Neural crest cell (in vitro differentiated cells): ENCODE measurements around the gene MARK2. TPM values are rescaled to one million over a fixed set of nuclear protein-coding genes. Genes with fewer than 3 reads are reported as not detected.

ENCODE experiments used
- DNase-seq: peaks from one replicate; pipeline ENCODE4 v3.0.0; 2021; ENCODE audit warnings: low read depth, mixed read lengths, low spot score
- H3K27ac Mint-ChIP-seq: one replicate; pipeline ENCODE4 v1.8.0; 2021; ENCODE audit warnings: mild to moderate bottlenecking, mixed read lengths; ENCODE audit not compliant: unreplicated experiment
- H3K27me3 Mint-ChIP-seq: 2 replicates; pipeline ENCODE4 v1.8.0; 2021; ENCODE audit warnings: low read depth, mild to moderate bottlenecking, mixed read lengths
- H3K36me3 Mint-ChIP-seq: 2 replicates; pipeline ENCODE4 v1.8.0; 2021; ENCODE audit warnings: low read depth, mild to moderate bottlenecking, mixed read lengths
- H3K4me1 Mint-ChIP-seq: 2 replicates; pipeline ENCODE4 v1.8.0; 2021; ENCODE audit warnings: mixed read lengths
- H3K4me3 Mint-ChIP-seq: one replicate; pipeline ENCODE4 v1.8.0; 2021; ENCODE audit warnings: mild to moderate bottlenecking, mixed read lengths
- H3K9me3 Mint-ChIP-seq: 2 replicates; pipeline ENCODE4 v1.8.0; 2021; ENCODE audit warnings: mixed read lengths
- CTCF ChIP-seq: fragments of 200-600 bp; sonication (generic); conservative IDR thresholded peaks from 2 replicates; pipeline ENCODE4 v1.5.0; 2021; ENCODE audit warnings: antibody characterized with exemption, mild to moderate bottlenecking
- total RNA-seq: library from RNA; stranded (reverse); gene quantifications from 2 replicates; pipeline ENCODE4 v1.2.1, GENCODE V29; 2021

Gene MARK2
- total RNA-seq, 1 donor from 2014 or later, result 42.4 TPM

- H3K4me1 Mint-ChIP-seq, result peaks cover 25% of the 10 kb centered on the region
- peak overlapping the region; percentile 47 for H3K4me3 Mint-ChIP-seq
- H3K9me3 Mint-ChIP-seq, result no peaks in the 10 kb centered on the region
- TF ChIP-seq CTCF, result no peak
- no peaks in the 10 kb centered on the region for H3K27me3 Mint-ChIP-seq
- no peak for DNase-seq
- no peaks in the 10 kb centered on the region for H3K36me3 Mint-ChIP-seq
- peak overlapping the region; percentile 35 for H3K27ac Mint-ChIP-seq
Measured at GRCh38 chr11:63944987-63945386, 106.1 kb downstream of the MARK2 start.

DNA sequence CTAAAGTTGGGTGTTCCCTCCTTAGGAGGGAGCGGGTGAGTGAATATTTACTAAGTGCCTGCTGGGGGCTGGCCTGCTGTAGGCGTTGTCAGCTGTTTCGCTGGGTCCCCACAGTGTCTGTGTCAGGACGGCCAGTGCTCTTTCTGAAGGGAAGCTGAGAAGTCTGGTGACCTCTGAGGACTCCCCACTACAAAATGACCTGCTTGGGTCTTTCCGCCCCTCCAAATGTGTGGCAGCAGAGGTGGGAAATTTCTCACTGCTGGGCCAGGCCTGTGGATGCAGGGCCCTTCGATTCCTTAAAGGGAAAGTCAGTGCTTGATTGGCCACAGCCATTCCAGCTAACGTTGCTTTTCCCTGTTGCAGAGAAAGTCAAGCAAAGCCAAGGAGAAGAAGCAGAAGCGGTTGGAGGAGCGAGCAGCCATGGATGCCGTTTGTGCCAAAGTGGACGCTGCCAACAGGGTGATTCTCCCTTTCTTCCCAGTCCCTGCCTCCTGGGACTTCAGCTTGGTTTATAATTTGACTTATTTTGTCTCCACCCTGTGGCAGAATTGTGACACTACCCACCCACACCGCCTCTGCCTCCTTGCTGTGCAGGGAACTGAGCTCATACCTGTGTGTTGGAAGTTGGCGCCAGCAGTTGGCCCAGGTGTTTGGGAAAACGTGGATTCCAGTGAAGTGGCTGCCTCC, 106.7 kb downstream of the MARK2 start:
- Mint-ChIP-seq H3K4me1 (peaks cover 20% of the 10 kb centered on the region), H3K9me3 (no peaks in the 10 kb centered on the region), H3K36me3 (no peaks in the 10 kb centered on the region), H3K4me3 (peak overlapping the region; percentile 47), H3K27ac (no peak overlapping the region), H3K27me3 (no peaks in the 10 kb centered on the region)
- TF ChIP-seq CTCF, result peak; percentile 76
- DNase-seq, result peak; percentile 54

- Mint-ChIP-seq H3K27me3 (no peaks in the 10 kb centered on the region), H3K4me3 (no peak overlapping the region), H3K36me3 (peaks cover 9% of the 10 kb centered on the region), H3K4me1 (no peaks in the 10 kb centered on the region), H3K9me3 (no peaks in the 10 kb centered on the region), H3K27ac (no peak overlapping the region)
- no peak for DNase-seq
- no peak for TF ChIP-seq CTCF
Measured at GRCh38 chr11:63951779-63952536, 113.0 kb downstream of the MARK2 start.

- Mint-ChIP-seq H3K27me3 (no peaks in the 10 kb centered on the region), H3K4me3 (no peak overlapping the region), H3K27ac (no peak overlapping the region), H3K9me3 (no peaks in the 10 kb centered on the region), H3K36me3 (peaks cover 9% of the 10 kb centered on the region), H3K4me1 (no peaks in the 10 kb centered on the region)
- no peak for DNase-seq
- TF ChIP-seq CTCF, result no peak
Measured at GRCh38 chr11:63952570-63952969, 113.7 kb downstream of the MARK2 start.

DNA sequence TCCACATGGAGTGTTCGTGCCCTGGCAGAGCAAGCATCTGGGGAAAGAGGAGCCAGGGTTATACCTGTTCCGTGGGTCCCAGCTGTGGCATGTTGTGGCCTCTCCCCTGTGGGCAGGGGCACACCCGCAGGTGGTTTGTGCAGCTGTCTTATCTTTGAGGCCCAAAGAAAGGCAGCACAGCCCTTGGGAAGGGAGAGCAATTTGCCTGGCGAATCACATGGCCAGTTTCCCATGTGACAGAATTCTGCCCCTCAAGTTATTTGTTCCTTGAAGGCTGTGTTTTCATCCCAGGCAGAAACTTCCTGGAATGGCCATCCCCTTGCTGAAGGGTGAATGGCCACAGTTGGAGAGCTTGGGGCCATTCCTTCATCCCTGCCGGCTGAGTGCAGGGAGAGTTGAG, 119.1 kb downstream of the MARK2 start:
- H3K9me3 Mint-ChIP-seq, result no peaks in the 10 kb centered on the region
- peaks cover 3% of the 10 kb centered on the region for H3K27me3 Mint-ChIP-seq
- H3K36me3 Mint-ChIP-seq, result peaks cover 9% of the 10 kb centered on the region
- no peak for TF ChIP-seq CTCF
- H3K4me1 Mint-ChIP-seq, result no peaks in the 10 kb centered on the region
- no peak overlapping the region for H3K27ac Mint-ChIP-seq
- no peak overlapping the region for H3K4me3 Mint-ChIP-seq
- DNase-seq, result no peak

Other genes starting within 250 kb of the MARK2 start
- 4.1 and 4.3 TPM in 2 replicates for gene PLAAT3, start 224.7 kb upstream of the MARK2 start, total RNA-seq
- 13.2 and 15.2 TPM in 2 replicates for gene ATL3, start 167.7 kb upstream of the MARK2 start, total RNA-seq
- gene RTN3, start 157.6 kb upstream of the MARK2 start, total RNA-seq, result 136 and 137 TPM in 2 replicates
- gene ZFTA, start 70.3 kb upstream of the MARK2 start, total RNA-seq, result 67.2 and 67.8 TPM in 2 replicates
- 104 and 107 TPM in 2 replicates for gene SPINDOC, start 25.7 kb upstream of the MARK2 start, total RNA-seq
- 107 and 108 TPM in 2 replicates for gene RCOR2, start 78.1 kb downstream of the MARK2 start, total RNA-seq
- 64.5 and 71.2 TPM in 2 replicates for gene NAA40, start 99.9 kb downstream of the MARK2 start, total RNA-seq
- 349 and 389 TPM in 2 replicates for gene COX8A, start 135.5 kb downstream of the MARK2 start, total RNA-seq
- 122 and 124 TPM in 2 replicates for gene OTUB1, start 147.3 kb downstream of the MARK2 start, total RNA-seq
- gene FLRT1, start 196.8 kb downstream of the MARK2 start, total RNA-seq, result 2.4 and 3.0 TPM in 2 replicates